ENCODE measurements around the gene FGD2. TPM values are rescaled to one million over a fixed set of nuclear protein-coding genes. Genes with fewer than 3 reads are reported as not detected.

Gene FGD2
- total and polyA plus RNA-seq, 2 of the 8 experiments (the other 6 are each of a cell fraction or from before 2014, with no cell fraction given): 0.12 to 0.32 TPM

DNA sequence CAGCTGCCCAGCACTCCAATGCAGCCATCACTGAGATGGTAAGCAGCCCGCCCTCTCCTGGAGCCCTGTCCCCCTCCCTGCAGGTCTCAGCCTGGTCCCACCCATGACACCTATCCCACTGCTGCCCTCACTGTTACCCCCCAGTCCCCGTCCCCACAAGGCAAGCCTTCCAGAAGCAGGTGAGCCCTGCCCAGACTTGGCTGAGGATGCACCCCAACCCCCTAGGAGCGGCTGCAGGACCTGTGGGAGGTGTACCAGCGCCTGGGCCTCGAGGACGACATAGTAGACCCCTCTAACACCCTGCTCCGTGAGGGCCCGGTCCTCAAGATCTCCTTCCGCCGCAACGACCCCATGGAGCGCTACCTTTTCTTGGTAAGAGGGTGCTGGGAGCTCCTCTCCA, 9.2 kb downstream of the FGD2 start:
- Histone ChIP-seq H2BK120ac (replicated peaks; ENCODE audit: low read depth, low read length) (no peak overlapping the region), H2BK5ac (ENCODE audit: low read depth, low read length) (no peak overlapping the region), H4K8ac (ENCODE audit: extremely low read depth, insufficient read depth, low read length) (0 out of 2 replicates have a peak overlapping the region, but pooled peaks have one; percentile 12), H3K79me1 (ENCODE audit: low read depth, low read length) (no peaks in the 10 kb centered on the region), H4K5ac (ENCODE audit: insufficient read length, low read depth, low read length) (no peak overlapping the region), H3K23ac (ENCODE audit: insufficient read length) (no peak overlapping the region), H4K91ac (replicated peaks; ENCODE audit: insufficient read length, low read length) (no peak overlapping the region), H2AFZ (ENCODE audit: low read length) (no peak overlapping the region), H3K23me2 (ENCODE audit: low read depth, low read length) (no peaks in the 10 kb centered on the region), H3K27me3 (replicated peaks in 1 of 4; ENCODE audit: control insufficient read depth in 3 of 4, extremely low read depth in 1 of 4, insufficient read depth in 3 of 4, low read length in 3 of 4) (no peaks in the 10 kb centered on the region), H3K56ac (replicated peaks; ENCODE audit: insufficient read length, low read depth, low read length) (no peak overlapping the region), H3K27ac (ENCODE audit: low read depth, low read length) (no peak overlapping the region), H2BK15ac (ENCODE audit: low read length) (no peak overlapping the region), H2BK20ac (ENCODE audit: low read length) (no peak overlapping the region), H3K4me2 (ENCODE audit: insufficient read depth in 1 of 2, low read depth in 2 of 2, low read length in 2 of 2) (no peak overlapping the region), H3K14ac (ENCODE audit: insufficient read length) (no peak overlapping the region), H2AK5ac (ENCODE audit: low read depth, low read length) (no peak overlapping the region), H3K9ac (replicated peaks in 1 of 4; ENCODE audit: extremely low read depth in 1 of 4, low read depth in 3 of 4, low read length in 3 of 4) (no peak overlapping the region), H3K4ac (replicated peaks; ENCODE audit: insufficient read length, low read depth, low read length) (no peak overlapping the region), H3K4me3 (ENCODE audit: extremely low read depth in 1 of 4, insufficient read depth in 2 of 4, low read depth in 3 of 4, low read length in 4 of 4) (no peak overlapping the region), H3K4me1 (replicated peaks in 1 of 4; ENCODE audit: control insufficient read depth in 3 of 4, insufficient read depth in 4 of 4, low read length in 3 of 4) (peaks cover 0 to 2% (median 0%) of the 10 kb centered on the region in 4 experiments; a peak in 4 of 7 replicates), H3K79me2 (ENCODE audit: control insufficient read depth in 1 of 2, insufficient read depth in 2 of 2, low read length in 2 of 2) (no peaks in the 10 kb centered on the region), H4K20me1 (replicated peaks in 1 of 2; ENCODE audit: control insufficient read depth in 1 of 2, insufficient read depth in 2 of 2, low read length in 2 of 2) (no peaks in the 10 kb centered on the region), H3K18ac (ENCODE audit: extremely low read depth, low read length) (no peak overlapping the region), H3K36me3 (ENCODE audit: control insufficient read depth in 2 of 4, insufficient read depth in 4 of 4, low read length in 3 of 4) (no peaks in the 10 kb centered on the region), H3K9me3 (ENCODE audit: insufficient read depth in 2 of 2, low read depth in 1 of 2, low read length in 1 of 2) (no peaks in the 10 kb centered on the region), H2BK12ac (ENCODE audit: low read depth, low read length) (no peak overlapping the region)
- 93% methylated on average over 10 of the region's 12 CpGs; no CpG with 5 or more reads in 1 of the 2 experiments for WGBS, 2 experiments (ENCODE audit: extremely low coverage in 1 of 2, insufficient coverage in 1 of 2, insufficient read length in 1 of 2, insufficient replicate concordance in 2 of 2, low coverage in 1 of 2, low lambda C conversion rate in 2 of 2, missing lambda C conversion rate in 1 of 2)
- FAIRE-seq (no peak), DNase-seq (ENCODE audit: low read depth in 1 of 2, low spot score in 2 of 2) (no peak)
- POLR2A ChIA-PET (ENCODE audit: partially characterized antibody): no interaction called here
- CTCF ChIA-PET (ENCODE audit: partially characterized antibody): interaction anchor here (0.9 to 28.1 kb wide), 6 partner anchors 8 to 329 kb away, joined by 3 to 866 read pairs (median 156); partner anchors contain the start of genes FGD2 and MTCH1
- TF ChIP-seq SP2 (IDR thresholded peaks at IDR 0.05; ENCODE audit: low read length) (no peak), PHF8 (conservative IDR thresholded peaks at IDR 0.05; ENCODE audit: low read depth, low read length) (no peak), HDAC6 (IDR thresholded peaks at IDR 0.05; ENCODE audit: low read depth, low read length) (no peak), TAF1 (IDR thresholded peaks at IDR 0.05; ENCODE audit: low read depth, low read length) (no peak), BRCA1 (IDR thresholded peaks at IDR 0.05; ENCODE audit: low read depth, low read length) (no peak), TBP (IDR thresholded peaks at IDR 0.05; ENCODE audit: low read depth, low read length) (no peak), ATF2 (IDR thresholded peaks at IDR 0.05; ENCODE audit: low read length) (no peak)

Measured in H1 (cell line).